GM12891 (cell line): ENCODE measurements around the gene FAM89B. TPM values are rescaled to one million over a fixed set of nuclear protein-coding genes. Genes with fewer than 3 reads are reported as not detected.
A peak's percentile ranks its signal among the peaks of the same experiment; 100 is the strongest.
"Not testable (repeated sequence)": the region's sequence is repeated elsewhere in the genome, so short reads cannot be mapped to it uniquely, and the experiment has no call there.

Source experiments
- DNase-seq: peaks from one replicate; pipeline ENCODE4 v3.0.0; 2011; ENCODE audit warnings: low spot score; ENCODE audit not compliant: insufficient read length
- FAIRE-seq: peaks from 2 replicates; lab custom pipeline; 2011; peaks lifted over from hg19 to GRCh38; lab: Jason Lieb, UNC
- PAX5 ChIP-seq: IDR thresholded peaks from 2 replicates; pipeline ENCODE4 v1.6.1; 2011; ENCODE audit warnings: low read length, moderate library complexity, mild to moderate bottlenecking; ENCODE audit not compliant: insufficient read depth, severe bottlenecking
- POLR2A ChIP-seq: IDR thresholded peaks from 2 replicates; pipeline ENCODE4 v1.6.1; 2011; ENCODE audit warnings: low read depth, low read length, control low read depth
- POLR2AphosphoS5 ChIP-seq: IDR thresholded peaks from 2 replicates; pipeline ENCODE4 v1.6.1; 2011; ENCODE audit warnings: low read depth, low read length, control low read depth
- POU2F2 ChIP-seq: IDR thresholded peaks from 2 replicates; pipeline ENCODE4 v1.6.1; 2011; ENCODE audit warnings: low read depth, mild to moderate bottlenecking, control low read depth, low read length, moderate library complexity
- SPI1 ChIP-seq: IDR thresholded peaks from 2 replicates; pipeline ENCODE4 v1.6.1; 2011; ENCODE audit warnings: low read depth, low read length, control low read depth
- TAF1 ChIP-seq: IDR thresholded peaks from 2 replicates; pipeline ENCODE4 v1.6.1; 2011; ENCODE audit warnings: low read depth, low read length, control low read depth
- polyA plus RNA-seq: library from polyadenylated mRNA; unstranded; fragments of >200 nt; gene quantifications from one replicate; pipeline ENCODE4 v1.2.1, GENCODE V29; 2012; ENCODE audit warnings: low read depth, missing spikeins, inconsistent platforms; ENCODE audit not compliant: missing spikeins

Gene FAM89B
- 18.3 TPM for polyA plus RNA-seq

GRCh38 chr11:65572356-65573051 is at the start of gene FAM89B:
Gene FAM89B, plus strand, starts transcription at chr11:65572538. Its CDS starts 132 bp downstream, at chr11:65572670.
- no peak for DNase-seq
- FAIRE-seq = no peak
- TF ChIP-seq PAX5 = no peak
- no peak for TF ChIP-seq POLR2A
- no peak for TF ChIP-seq POLR2AphosphoS5
- TF ChIP-seq POU2F2 = no peak
- no peak for TF ChIP-seq TAF1
- no peak for TF ChIP-seq SPI1

- not testable (repeated sequence) for FAIRE-seq, DNase-seq
- 0 out of 2 replicates have a peak, but pooled peaks have one; percentile 2 for TF ChIP-seq SPI1
Measured at GRCh38 chr11:65522718-65523630, 49.4 kb upstream of the FAM89B start.

- not testable (repeated sequence) for DNase-seq
Measured at GRCh38 chr11:65523631-65523968, 48.7 kb upstream of the FAM89B start.

GRCh38 chr11:65524014-65524740 is 48.2 kb upstream of the FAM89B start:
- FAIRE-seq = no peak
- TF ChIP-seq POLR2AphosphoS5 = no peak
- no peak for TF ChIP-seq SPI1
- no peak for TF ChIP-seq PAX5
- TF ChIP-seq POLR2A = no peak
- no peak for TF ChIP-seq POU2F2
- no peak for TF ChIP-seq TAF1
- DNase-seq = no peak

More at GRCh38 chr11:65523631-65523968, 48.7 kb upstream of the FAM89B start:
- FAIRE-seq = not testable (repeated sequence)

- peak; percentile 86 for DNase-seq
- peak; percentile 68 for FAIRE-seq
- TF ChIP-seq SPI1 (no peak), TAF1 (no peak), POU2F2 (no peak), POLR2AphosphoS5 (no peak), PAX5 (no peak), POLR2A (no peak)
Measured at GRCh38 chr11:65524741-65525545, 47.4 kb upstream of the FAM89B start, which contains the start of gene SCYL1. Gene SCYL1, plus strand, starts transcription at chr11:65525083. Its CDS starts 71 bp downstream, at chr11:65525154.

- TF ChIP-seq POU2F2 = no peak
- no peak for TF ChIP-seq TAF1
- TF ChIP-seq PAX5 = no peak
- no peak for TF ChIP-seq SPI1
- TF ChIP-seq POLR2A = no peak
- no peak for TF ChIP-seq POLR2AphosphoS5
- FAIRE-seq = no peak
- DNase-seq = no peak
Measured at GRCh38 chr11:65525546-65526480, 46.5 kb upstream of the FAM89B start.

GRCh38 chr11:65526744-65527143 is 45.6 kb upstream of the FAM89B start:
- TF ChIP-seq POLR2A (no peak), POU2F2 (no peak), TAF1 (no peak), POLR2AphosphoS5 (no peak), SPI1 (no peak), PAX5 (no peak)
- FAIRE-seq (no peak), DNase-seq (no peak)

- no peak for FAIRE-seq
- TF ChIP-seq POU2F2 (no peak), PAX5 (no peak), POLR2A (no peak), SPI1 (no peak), TAF1 (no peak), POLR2AphosphoS5 (no peak)
- no peak for DNase-seq
Measured at GRCh38 chr11:65528819-65529350, 43.5 kb upstream of the FAM89B start.
